Hematopoietic multipotent progenitor cell treated with erythropoietin and hydrocortisone succinate and interleukin-3 and kit ligand, for 8 days (in vitro differentiated cells): ENCODE results near the gene TP53I3.
A peak's percentile ranks its signal among the peaks of the same experiment; 100 is the strongest.
"Not testable (repeated sequence)": the region's sequence is repeated elsewhere in the genome, so short reads cannot be mapped to it uniquely, and the experiment has no call there.

Experiments
- DNase-seq: peaks from one replicate; pipeline ENCODE4 v3.0.0-alpha.2; 2015

Gene TP53I3

GRCh38 chr2:24051833-24052232 is 32.8 kb downstream of the TP53I3 start:
- DNase-seq = no peak

- DNase-seq = no peak
Observed at GRCh38 chr2:24050041-24050979, 34.3 kb downstream of the TP53I3 start.

GRCh38 chr2:24049485-24050021 is 35.1 kb downstream of the TP53I3 start, which contains the start of gene FKBP1B:
Gene FKBP1B (plus strand): TSS chr2:24049741. CDS start chr2:24049850, 109 bp downstream.
- DNase-seq = peak; percentile 40

- DNase-seq = peak; percentile 47
Observed at GRCh38 chr2:24048769-24049484, 35.7 kb downstream of the TP53I3 start.

GRCh38 chr2:24047703-24048033 is 37.0 kb downstream of the TP53I3 start:
- DNase-seq = no peak

GRCh38 chr2:24046930-24047702 is 37.5 kb downstream of the TP53I3 start, which contains the start of gene WDCP:
Gene WDCP (minus strand): TSS chr2:24047391. CDS start chr2:24039494, 7,897 bp downstream.
- DNase-seq = peak; percentile 99

- no peak for DNase-seq
Observed at GRCh38 chr2:24046599-24046929, 38.1 kb downstream of the TP53I3 start.

GRCh38 chr2:24045511-24046508 is 38.8 kb downstream of the TP53I3 start:
- no peak for DNase-seq

GRCh38 chr2:24043133-24043532 is 41.5 kb downstream of the TP53I3 start:
- DNase-seq = not testable (repeated sequence)

GRCh38 chr2:24040511-24040910 is 44.1 kb downstream of the TP53I3 start:
- no peak for DNase-seq

GRCh38 chr2:24038786-24039499 is 45.7 kb downstream of the TP53I3 start:
- DNase-seq = no peak
